T-helper 2 cell treated with Interferon-gamma antibody and Interleukin-4, amounts not matched to agents 100 ng/mL and 5 ng/mL, for 36 hours (primary cell): ENCODE data around the gene HAGH. TPM values are rescaled to one million over a fixed set of nuclear protein-coding genes. Genes with fewer than 3 reads are reported as not detected.

Experiments
- intact Hi-C: fragments of 100-400 bp; cut with micrococcal nuclease; formaldehyde crosslinking; loops from one replicate; pipeline ENCODE4 v1.15.1; 2023
- total RNA-seq: library from RNA; stranded (reverse); gene quantifications from 2 replicates; pipeline ENCODE4 v1.2.3, GENCODE V29; 2022

The HAGH gene
- total RNA-seq, 1 donor from 2014 or later, result 46.1 TPM

- intact Hi-C loops, result no loop called here
Measured at GRCh38 chr16:1787322-1788094, 39.1 kb downstream of the HAGH start.

DNA sequence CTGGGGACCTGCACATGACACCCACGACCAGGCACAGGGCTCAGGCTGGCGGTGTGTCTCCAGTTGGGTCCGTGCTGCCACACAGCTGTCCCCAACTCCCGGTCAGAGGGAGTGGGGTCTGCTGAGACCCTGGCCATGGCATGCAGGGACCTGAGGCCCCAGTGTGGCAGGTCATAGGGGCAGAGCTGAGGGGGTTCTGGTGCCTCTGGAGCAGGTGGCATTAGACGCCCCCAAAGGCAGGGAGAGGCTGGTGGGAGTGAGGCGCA lies 39.6 kb downstream of the HAGH start:
- intact Hi-C loops, result no loop called here

DNA sequence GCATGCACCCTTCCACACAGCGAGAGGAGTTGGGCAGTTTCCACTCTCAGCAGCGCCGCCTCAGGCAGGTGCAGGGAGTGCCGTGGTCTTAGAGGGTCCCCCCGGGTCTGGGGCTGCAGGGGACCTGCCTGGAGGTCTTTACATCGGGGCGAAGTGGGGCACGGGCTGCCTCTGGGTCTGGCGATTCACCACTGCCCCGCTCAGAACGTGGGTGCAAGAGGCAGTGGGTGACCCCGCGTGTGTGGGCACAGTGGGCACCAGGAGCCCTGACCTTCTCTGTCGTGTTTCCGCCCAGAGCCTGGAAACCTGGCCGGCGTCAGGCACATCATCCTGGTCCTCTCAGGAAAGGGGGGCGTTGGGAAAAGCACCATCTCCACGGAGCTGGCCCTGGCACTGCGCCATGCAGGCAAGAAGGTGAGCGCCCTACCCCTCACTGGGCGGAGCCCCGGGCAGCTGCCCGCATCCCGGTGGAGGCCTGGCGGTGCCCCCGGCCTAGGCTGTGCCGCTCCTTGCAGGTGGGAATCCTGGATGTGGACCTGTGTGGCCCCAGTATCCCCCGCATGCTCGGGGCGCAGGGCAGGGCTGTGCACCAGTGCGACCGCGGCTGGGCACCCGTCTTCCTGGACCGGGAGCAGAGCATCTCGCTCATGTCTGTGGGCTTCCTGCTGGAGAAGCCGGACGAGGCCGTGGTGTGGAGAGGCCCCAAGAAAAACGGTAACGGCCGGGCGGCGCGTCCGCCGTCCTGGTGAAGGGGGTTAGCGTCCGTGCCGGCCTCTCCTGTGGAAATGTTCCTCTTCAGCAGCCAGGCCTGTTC lies 40.2 kb downstream of the HAGH start:
- intact Hi-C loops, result no loop called here

GRCh38 chr16:1785846-1786170 lies 40.8 kb downstream of the HAGH start:
- intact Hi-C loops, result no loop called here

DNA sequence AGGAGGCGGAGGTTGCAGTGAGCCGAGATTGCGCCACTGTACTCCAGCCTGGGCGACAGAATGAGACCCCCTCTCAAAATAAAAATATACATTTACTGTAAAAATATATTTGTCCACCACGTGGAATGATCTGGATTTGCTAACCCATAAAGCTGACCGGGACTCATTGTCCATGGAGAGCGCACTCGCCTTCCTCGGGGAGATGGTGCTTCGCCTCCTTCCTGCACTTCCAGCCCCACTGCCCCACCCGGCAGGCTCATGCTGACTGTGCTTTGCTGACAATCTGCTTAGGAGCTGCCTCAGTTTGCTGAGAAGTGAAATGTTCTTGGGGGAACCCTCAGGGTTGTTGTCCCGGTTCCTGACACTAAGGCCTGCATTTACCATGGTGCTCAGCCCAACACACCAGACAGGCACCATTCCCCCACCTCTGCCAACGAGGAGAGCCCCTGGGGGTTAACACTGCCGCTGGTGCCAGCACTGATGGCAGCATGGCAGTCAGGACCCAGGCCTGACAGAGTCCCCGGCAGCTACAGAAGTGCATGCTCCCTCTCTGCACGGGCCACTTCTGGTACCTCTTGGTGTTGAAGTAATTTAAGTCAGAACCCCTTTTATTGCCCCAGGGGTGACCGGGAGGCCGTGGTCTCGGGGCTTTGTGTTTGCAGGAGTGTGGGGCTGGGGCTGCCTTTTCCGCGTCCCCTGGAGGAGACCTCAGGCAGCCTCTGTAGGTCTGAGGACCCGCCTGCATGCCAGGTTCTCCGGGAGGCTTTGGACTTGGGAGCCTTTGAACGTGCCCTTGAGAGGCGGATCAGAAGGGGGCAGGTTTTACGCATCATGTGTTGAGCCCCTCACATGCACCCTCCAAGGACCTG lies 41.4 kb downstream of the HAGH start:
- intact Hi-C loops, result loop anchor here (5.0 kb wide), 1 partner anchor 173 kb away; the partner anchor contains the start of genes CRAMP1 and IFT140

DNA sequence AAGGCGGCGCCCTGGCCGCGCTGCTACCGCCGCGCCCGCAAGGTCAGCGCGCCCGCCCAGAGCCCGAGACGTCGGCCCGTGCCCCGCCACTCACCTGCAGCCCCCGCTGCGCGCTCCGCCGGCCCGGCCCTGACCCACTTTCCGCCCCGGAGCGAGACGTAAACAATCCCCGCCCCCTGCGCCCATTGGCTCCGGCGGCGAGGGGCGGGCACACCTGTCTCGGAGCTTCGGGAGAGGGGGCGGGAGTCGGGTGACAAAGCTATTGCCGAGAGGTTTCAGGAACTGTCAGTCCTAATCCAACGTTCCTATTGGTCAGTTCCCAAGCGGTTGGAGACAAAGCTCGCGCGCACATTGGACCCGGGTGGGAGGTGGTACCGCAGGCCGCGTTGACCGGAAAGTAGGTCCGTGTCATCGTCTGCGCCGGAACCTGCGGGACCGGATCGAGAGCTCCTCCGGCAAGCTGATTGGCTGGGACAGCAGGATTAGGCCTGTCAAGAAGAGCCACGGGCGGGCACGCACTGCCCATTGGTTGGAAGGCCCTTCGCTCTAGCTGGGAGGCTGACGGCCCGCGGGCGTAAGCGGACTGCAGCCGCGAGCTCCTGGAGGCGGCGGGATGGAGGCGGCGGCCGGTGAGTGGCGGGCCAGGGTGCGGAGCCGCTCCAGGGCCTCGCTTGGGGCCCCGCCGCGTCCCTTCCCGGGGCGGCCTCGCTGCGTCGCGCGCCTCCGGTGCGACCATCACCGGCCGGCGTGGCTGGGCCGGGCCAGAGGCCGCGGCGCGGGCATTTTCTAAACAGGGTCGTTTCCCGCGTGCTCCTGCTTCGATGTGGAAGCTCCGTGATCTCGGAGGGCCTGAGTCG lies 44.0 kb downstream of the HAGH start, which contains the start of the genes NUBP2 and SPSB3:
NUBP2 (plus strand) TSS at position 553 of the 857 bp plus-strand sequence; CDS start at position 614, 61 bp downstream.
SPSB3 (minus strand) TSS at position 164 of the 857 bp plus-strand sequence. CDS start 1,088 bp downstream, outside the sequence.
- intact Hi-C loops, result loop anchor here (1.0 to 5.0 kb wide), 4 partner anchors 9 to 362 kb away; partner anchors contain the start of genes CRAMP1, HAGH, IFT140 and MRPS34

- intact Hi-C loops, result loop anchor here (1.0 to 5.0 kb wide), 4 partner anchors 9 to 362 kb away; partner anchors contain the start of genes CRAMP1, HAGH, IFT140 and MRPS34
Measured at GRCh38 chr16:1781758-1782407, 44.7 kb downstream of the HAGH start.

- intact Hi-C loops, result loop anchor here (5.0 kb wide), 1 partner anchor 169 kb away; the partner anchor contains the start of genes CRAMP1 and IFT140
Measured at GRCh38 chr16:1781254-1781653, 45.4 kb downstream of the HAGH start.

DNA sequence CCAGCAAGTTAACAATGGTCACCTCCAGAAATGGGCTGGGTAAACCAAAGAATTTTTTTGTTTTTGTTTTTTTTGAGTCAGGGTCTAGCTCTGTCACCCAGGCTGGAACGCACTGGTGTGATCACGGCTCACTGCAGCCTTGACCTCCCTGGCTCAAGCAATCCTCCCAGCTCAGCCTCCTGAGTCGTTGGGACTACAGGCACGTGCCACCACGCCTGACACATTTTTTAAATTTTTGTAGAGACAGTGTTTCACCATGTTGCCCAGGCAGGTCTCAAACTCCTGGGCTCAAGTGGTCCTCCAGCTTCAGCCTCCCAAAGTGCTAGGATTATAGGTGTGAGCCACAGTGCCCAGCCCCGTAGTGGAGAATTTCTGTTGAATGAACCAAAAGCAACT lies 46.0 kb downstream of the HAGH start:
- intact Hi-C loops, result loop anchor here (5.0 kb wide), 1 partner anchor 168 kb away; the partner anchor contains the start of genes CRAMP1 and IFT140

DNA sequence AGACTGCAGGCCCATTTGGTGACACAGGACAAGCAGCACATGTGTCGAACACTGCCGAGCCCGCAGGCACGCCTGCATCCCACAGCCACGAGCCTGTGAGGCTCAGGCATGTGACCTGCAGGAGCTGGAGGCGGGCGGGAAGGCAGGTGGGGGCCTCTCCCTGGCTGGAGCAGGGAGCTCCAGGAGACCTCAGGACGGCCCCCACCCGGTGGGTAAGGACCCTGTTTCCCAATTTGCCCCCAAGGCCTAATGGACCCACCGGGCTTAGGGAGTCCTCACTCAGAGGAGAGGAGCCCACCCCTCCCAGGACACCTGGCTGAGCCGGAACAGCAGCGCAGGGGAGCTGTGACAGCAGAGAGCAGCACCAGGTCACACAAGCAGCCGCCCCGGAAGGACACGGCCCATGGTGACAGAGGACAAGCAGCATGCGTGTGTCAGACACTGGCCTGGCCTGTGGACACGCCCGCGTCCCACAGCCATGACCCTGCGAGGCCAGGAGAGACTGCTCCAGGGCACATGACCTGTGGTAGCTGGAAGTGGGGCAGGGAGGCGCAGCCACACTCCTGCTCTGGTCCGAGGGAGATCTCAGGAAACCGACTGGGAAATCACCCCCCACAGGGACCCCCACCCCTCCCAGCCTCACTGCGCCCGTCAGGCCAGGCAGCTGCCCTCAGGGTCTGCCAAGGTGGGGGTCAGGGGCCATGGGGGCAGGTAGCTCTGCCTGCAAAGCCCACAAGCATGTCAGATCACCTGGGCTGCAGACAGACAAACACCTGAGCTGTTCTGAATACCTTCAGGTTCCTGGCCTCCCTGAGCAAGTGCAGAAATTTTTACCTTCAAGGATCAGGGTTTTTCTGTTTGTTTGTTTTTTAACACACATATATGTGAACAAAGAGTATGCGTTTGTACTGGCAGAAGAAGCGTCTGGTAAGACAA lies 46.6 kb downstream of the HAGH start:
- intact Hi-C loops, result loop anchor here (5.0 kb wide), 1 partner anchor 168 kb away; the partner anchor contains the start of genes CRAMP1 and IFT140

DNA sequence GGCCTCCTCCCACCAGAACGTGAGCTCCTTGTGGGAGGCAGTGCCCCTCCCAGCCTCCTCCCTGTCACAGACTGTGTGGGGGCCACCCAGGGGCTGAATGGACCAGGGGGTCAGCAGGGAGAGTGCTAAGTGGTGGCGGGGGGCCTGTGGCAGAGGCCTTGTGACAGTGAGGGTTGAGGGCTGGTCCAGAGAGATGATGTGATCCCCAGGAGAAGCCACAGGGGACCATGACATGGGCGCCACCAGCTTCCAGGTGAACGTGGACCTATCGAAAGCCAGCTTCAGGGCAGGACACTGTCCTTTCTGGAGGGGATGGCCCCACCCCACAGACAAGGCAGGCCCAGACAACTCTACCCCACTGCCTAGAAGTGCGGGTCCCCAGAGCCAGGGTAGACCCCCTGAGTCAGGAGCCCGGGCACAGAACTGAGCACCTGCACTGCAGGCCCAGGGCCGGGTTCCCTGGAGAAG lies 47.4 kb downstream of the HAGH start:
- intact Hi-C loops, result no loop called here

GRCh38 chr16:1778200-1779179 lies 48.1 kb downstream of the HAGH start:
- intact Hi-C loops, result no loop called here

DNA sequence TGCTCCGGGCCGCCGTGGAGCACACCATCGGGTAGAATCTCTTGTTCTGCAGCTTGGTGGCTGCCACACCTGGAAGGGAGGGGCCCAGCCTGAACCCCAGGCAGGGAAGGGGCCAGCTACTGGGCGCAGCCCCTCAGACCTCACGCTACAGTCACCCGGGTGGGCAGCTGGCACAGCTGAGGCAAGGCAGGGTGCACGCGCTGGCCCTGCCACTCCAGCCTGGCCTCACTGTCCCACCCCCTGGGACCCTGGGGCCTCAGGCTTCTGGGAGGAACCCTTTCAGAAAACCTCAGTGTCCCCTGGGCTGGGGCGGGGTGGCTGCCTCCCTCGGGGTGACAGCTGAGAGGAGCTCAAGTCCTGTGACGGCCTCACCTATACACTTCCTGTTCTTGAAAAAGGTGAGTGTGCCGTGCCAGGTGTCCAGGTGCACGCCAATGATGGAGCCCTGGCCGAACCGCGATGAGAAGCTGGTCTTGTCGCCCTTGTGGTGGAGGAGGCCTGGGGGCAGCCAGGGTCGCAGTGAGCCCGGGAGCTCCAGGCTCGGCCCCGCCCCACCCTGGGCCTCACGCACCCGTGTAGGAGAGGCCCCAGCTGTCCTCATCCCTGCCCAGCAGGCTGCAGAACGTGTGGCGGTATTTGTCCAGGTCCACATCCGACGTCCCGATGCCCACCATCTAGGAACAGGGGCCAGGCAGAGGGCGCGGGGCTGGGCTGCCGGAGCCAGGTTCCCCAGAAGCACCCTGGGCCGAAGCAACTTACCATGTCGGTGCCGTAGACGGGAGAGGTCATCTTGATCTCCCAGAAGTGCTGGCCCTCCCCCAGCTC lies 49.0 kb downstream of the HAGH start:
- intact Hi-C loops, result no loop called here

DNA sequence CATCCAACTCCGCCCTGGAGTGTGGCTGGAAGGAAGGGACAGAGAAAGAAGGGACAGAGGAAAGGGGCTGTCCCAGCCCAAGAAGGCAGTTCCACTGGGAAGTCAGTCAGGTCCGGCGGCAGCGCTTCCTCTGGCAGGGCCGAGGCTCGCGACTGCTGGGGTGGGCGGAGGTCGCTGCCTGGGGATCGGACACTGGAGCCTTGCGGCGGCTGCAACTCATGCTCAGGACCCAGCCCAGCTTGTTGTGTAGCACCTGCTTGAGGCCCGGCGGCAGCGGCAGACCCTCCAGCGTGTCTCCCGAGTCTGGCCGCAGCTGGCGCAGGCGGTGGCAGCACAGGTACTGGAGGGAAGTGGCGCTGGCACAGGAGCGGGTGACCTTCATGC lies 49.6 kb downstream of the HAGH start:
- intact Hi-C loops, result no loop called here

DNA sequence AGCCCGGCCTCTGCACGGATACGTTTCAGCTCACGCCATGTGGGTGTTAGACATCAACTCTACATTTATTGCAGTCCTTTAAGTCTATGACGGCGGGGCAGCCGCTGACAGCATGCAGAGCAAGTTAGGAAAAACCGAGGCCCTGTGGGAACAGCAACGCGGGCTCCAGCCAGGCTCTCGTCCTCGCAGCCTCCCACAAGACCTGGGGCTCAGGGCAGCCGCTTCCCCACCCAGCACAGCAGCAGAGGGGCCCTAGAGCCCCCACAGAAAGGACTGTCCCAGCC lies 50.0 kb downstream of the HAGH start:
- intact Hi-C loops, result no loop called here

GRCh38 chr16:1775846-1776671 lies 50.6 kb downstream of the HAGH start:
- intact Hi-C loops, result no loop called here
